Stimulated activated CD4-positive, alpha-beta T cell treated with anti-CD3 and anti-CD28 coated beads, Interleukin-1b, Interleukin-23, amount 100 ng/mL, for 48 hours (primary cell): ENCODE data around the gene PDHX.
A peak's percentile ranks its signal among the peaks of the same experiment; 100 is the strongest.
"Not testable (repeated sequence)": the region's sequence is repeated elsewhere in the genome, so short reads cannot be mapped to it uniquely, and the experiment has no call there.

Source experiments
- DNase-seq: peaks from one replicate; pipeline ENCODE4 v3.0.0-alpha.2; 2020

PDHX gene

DNA sequence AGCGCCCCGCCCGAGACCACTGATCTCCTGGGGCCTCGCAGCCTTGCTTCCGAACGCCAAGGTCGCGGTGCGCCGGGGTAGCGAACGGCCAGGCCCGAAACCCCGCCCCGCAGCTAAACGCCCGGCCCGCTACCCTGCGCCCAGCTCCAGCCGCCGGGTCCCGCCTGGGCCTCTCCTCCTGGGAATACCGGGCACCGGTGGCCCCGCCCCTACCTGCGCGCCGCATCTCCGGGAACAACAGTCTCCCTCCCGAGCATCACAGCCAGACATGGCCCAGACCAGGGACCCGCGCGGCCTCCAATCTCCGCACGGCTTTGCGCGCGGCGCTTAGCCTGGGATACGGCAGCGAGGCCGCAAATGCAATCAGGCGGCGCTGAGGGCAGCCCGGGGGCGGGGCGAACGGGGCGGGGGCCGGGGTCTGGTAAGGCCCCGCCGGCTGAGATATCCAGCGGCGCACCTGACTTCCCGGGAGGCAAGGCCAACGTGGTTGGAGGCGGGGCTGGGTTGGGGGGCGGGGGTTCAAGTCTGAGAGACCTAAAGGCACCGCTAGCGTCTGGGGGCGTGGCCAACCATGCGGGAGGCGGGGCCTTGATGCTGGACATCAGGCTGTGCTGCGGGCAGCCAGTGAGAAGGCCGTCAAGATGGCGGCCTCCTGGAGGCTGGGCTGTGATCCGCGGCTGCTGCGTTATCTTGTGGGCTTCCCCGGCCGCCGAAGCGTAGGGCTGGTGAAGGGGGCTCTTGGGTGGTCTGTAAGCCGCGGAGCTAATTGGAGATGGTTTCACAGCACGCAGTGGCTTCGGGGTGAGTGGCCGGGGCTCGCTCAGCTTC is at the start of gene PDHX, which contains the start of gene APIP:
Gene PDHX, plus strand, starts transcription at position 604 of the 828 bp plus-strand sequence. Its CDS starts 38 bp downstream, at position 642.
Gene APIP, minus strand, starts transcription at position 365 of the 828 bp plus-strand sequence. Its CDS starts 95 bp downstream, at position 270.
- peak; percentile 98 for DNase-seq

DNA sequence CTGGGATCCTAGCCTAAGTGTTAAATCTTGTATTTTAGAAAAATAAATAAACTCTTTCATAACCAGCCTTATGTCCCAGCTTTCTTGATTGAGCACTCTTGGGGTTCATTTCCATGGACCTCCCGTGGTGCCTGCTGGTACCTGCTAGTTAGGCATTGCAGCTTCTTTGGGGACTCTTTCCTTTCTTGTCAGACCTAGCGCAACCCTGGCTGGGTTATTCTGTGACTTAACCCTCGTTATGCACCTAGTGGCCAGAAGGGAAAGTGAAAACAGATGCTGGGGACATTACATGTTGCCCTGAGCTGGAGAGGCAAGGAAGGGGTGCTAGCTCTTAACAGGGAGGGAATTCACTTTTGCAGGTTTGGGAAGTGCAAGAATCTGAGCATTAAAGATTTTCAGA is 47.0 kb upstream of the PDHX start:
- DNase-seq = no peak

DNA sequence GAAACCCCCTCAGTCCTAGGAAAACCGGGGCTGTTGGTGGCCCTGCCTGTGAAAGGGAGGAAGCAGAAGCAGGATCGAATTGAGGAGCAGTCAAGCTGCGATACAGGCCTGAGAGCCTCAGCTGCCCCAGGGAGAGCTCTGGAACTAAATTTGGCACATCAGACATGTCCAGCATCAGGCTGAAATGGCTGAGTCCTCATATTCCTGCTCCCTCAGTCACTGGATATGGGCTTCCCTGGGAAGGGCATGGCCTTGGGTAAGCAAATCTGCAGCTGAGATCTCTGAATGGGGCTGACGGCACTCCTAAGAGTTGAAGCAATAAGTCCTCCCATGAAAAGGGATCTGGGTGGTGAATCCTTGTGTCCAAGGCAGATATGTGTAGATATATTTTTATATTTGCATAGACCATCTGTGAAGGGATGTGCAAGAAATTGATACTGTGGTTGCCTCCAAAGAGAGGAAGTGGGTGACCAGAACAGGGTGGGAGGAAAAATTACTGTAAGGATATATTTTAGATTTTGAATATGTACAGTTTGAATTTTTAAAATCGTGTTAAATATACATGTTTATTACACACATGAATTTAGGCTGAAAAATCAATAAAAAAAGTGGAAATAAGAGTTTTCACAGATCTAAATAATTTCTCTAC is 45.7 kb upstream of the PDHX start:
- DNase-seq = no peak

DNA sequence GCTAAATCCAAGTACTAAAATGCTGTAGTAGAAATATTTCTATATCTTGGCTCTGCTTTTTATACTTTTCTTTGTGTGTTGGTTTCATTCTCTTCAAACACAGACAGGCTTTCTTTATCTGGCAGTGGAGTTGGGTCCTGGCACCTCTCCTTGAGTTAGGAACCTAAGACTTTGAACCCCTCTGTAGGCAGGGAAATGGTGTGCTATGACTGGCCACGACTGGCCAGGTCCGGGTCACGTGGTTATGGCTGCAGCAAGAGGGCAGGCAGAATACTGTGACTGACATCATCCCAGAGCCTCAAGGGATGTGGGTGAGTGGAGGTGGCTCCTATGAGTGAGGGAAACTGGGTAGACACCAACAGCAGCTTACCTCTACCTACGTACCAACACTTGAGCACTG is 42.2 kb upstream of the PDHX start:
- no peak for DNase-seq

DNA sequence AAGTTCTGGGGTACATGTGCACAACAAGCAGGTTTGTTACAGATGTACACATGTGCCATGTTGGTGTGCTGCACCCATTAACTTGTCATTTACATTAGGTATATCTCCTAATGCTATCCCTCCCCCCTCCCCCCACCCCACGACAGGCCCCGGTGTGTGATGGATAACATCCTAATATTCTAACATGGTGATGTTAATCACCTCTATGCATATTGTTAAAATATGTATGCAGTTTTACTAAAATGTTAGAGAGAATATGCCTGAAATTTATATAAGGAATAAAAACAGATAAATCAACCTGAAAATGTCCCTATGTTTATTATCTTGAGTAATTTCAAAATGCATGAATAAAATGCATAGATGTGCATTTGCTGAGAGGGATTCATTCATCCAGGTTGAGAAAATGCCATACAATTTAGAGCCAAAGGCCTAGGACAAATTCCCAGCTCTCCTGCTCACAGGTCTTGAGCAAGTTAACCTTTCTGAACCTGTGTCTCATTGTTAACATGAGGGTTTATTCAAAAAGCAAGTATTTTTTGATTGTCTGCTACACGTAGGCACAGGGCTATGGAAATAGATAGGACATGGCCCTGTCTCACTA is 38.9 kb upstream of the PDHX start:
- DNase-seq = no peak

DNA sequence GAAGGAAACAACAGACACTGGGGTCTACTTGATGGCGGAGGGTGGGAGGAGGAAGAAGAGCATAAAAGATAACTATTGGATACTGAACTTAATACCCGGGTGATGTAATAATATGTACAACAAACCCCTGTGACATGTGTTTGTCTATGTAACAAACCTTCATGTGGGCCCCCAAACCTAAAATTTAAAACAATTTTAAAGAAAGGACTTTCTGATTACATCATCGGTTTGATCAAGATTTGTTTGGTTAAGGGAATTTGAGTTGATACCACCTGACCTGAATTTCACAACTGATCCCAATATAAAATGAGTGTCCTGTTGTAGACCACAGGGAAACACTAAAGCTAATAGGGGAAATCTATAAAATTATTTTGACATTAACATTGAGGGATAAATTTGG is 34.5 kb upstream of the PDHX start:
- DNase-seq = no peak

DNA sequence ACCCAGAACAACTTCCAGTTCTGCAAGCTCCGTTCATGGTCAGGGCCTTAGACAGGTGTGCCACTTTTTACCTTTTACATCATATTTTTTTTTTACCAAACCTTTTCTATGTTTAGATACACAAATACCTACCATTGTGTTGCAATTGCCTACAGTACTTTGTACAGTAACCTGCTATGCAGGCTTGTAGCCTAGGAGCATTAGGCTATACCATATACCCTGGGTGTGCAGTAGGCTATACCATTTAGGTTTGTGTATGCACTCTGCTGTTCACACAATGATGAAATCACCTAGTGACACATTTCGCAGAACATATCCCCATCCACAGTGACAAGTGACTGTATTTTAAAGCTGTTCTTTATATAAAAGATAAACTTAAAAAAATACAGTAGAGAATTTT is 29.8 kb upstream of the PDHX start:
- no peak for DNase-seq

DNA sequence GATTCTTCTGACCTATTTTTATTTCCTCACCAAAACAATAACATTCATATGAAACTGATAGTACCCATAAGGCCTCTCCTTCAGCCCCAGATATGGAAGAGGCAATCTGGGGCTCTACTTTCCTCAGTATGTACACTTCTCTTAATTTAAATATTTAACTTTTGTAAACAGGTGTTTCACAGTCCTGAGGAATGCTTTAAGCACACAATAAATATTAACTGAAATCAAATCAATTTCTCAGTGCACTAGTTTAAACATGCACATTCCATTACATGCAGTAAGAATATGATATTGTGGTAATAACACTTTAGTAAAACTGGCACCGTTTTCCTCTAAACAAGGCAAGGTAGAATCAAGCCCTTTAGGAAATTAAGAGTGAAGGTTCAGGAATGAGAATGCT is 29.2 kb upstream of the PDHX start:
- no peak for DNase-seq

DNA sequence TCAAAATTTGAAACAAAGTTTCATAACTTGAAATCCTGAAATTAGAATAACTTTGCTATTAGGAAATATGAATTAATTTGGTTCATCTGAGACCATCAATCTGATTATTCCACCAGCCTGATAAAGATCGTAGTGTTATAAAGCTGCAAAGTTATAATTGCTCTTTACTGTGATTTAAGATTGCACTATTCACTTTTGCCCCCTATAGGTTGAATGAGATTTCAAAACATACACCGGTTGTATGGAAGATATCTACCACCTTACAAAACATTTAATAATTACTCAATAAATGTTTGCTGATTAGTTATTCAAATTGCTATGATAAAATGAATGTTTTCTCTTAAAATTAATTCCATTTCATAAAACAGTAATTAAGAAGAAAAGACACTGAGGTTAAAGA is 26.3 kb upstream of the PDHX start:
- no peak for DNase-seq

DNA sequence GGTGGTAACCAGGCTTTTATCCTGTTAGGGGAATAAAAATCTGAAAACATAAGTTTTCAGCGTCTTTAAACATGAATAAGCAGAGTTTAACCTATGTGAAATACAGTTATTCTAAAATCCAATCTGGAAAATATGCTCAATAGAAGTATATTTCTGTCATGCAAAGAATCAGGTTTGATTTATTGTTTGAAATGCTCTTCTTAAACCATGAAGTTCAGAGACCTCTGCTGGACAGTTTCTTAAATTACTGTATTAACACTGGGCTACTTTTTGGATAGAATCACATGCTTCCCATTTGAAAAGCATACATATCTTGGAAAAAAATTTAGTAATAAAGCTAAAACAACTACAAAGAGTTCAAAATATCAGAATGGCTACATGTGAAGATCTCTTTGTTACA is 25.6 kb upstream of the PDHX start:
- no peak for DNase-seq

DNA sequence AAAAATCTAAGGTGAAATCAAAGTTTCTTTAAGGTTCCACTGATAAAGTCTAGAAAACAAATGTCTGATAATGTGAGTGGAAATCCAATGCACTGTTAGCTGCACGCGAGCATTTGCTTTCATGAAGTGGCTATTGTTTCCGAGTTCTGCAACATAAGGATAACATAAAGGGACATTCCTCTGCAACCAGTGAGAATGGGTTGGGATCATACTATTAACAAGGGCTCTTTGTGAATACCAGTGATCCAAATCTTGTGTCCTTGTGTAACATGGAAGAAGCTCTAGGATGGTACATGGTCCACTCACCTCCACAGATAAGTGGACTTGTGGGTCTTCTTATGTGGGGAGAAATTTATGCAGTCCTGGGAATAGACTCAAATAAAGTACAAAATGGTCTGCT is 24.8 kb upstream of the PDHX start:
- no peak for DNase-seq

DNA sequence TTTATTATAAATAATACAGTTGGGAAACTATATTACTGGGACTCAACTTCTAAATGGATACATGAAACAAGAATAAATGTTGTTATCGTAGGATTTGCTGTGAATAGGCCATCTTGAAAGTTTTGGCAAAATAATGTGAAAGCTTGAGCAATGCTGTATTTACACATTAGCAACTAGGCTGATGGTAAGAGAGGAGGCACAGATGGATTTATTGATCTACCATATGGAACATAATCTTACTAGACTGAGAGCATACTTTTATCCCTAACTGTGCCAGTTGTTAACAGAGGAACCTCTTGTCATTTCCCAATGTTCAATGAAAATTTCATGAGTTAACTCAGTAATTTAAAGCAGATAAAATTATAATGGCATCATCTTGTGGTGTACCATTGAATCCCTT is 23.0 kb upstream of the PDHX start:
- no peak for DNase-seq

DNA sequence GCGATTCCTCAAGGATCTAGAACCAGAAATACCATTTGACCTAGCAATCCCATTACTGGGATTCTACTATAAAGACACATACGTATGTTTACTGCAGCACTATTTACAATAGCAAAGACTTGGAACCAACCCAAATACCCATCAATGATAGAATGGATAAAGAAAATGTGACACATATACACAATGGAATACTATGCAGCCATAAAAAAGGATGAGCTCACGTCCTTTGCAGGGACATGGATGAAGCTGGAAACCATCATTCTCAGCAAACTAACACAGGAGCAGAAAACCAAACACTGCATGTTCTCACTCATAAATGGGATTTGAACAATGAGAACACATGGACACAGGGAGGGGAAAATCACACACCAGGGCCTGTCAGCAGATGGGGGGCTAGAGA is 20.2 kb upstream of the PDHX start:
- not testable (repeated sequence) for DNase-seq

DNA sequence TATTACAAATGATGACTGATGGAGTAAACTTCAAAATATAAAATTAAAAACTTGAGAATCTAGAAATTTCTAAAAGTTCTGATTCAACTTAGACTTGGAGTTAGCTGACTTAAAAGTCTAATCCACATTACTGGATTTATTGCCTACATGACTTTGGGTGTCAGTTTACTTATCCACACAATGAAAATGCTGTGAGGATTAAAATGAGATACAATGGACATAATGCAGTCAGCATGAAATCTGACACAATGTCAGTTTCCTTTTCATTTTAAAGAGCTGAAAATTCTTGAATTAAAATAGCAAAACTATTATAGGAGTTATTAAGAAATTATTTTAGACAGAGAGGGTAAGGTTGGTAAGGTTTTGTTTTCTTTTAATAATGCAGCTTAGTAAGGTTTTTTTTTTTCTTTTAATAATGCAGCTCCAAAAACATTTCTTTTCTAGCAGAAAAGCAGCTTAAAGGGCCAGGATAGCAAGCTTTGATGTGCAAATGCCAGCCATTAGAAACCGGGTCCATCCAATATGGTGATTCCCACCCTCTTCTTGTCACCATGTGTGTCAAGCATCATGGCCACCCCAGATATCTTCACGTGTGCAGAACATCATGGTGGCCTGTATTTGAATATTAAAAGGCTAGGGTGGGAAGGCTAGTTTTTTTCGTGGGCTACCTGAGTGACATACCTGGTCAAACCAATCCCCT is 19.1 kb upstream of the PDHX start:
- no peak for DNase-seq

DNA sequence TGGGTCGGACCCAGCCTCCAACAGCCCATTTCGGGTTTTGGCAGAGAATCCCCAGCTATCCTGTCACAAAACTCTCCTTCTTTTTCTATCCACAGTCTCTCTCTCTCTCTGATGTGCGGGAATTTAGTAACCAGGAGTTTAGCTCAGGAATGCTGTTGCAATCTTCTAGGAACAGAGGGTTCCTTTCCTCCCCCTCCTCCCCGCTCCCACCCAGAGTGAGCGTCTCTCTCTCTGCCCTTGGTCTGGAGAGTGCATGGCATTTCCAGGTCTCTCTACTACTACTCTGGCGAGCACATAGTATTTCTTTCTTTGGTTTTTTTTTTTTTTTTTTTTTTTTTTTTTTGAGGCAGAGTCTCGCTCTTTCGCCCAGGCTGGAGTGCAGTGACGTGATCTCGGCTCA is 17.9 kb upstream of the PDHX start:
- no peak for DNase-seq

DNA sequence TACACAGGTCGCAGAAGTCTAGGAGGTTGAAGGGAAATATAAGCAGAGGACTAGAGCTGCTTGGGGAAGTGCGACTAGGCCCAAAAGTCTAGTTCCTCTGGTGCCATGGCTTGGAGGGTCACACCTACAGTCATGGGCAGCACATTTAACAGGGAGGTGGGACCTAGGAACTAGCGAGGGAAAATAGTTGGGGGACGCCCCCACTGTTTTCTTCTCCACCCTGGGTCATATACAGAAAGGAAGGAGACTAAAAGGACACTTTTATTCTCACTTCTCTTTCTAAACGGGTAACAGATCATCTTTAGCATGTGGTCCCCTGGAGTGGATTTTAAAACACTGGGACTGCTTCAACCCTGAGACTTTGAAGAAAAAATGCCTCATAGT is 16.8 kb upstream of the PDHX start:
- DNase-seq = no peak

DNA sequence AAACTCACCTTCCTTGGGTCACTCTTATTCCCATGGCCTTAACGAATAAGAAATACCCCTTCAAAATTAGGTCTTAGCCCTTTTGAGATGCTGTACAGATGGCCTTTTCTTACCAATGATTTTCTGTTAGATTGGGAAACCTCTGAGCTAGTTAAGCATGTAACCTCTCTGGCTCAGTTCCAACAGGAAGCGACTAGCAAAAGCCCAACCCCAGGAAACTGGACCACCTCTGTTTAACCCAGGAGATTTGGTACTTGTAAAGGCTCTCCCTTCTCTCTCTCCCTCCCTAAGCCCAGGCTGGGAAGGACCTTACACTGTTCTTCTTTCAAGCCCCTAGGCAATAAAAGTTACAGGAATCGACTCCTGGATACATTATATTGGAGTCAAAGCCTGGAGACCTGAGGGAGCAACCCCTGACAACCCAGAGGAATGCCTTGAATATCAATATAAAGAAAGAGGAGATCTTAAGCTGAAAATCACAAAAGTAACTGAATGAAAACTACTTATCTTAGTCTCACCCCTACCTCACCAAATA is 11.9 kb upstream of the PDHX start:
- DNase-seq = no peak

DNA sequence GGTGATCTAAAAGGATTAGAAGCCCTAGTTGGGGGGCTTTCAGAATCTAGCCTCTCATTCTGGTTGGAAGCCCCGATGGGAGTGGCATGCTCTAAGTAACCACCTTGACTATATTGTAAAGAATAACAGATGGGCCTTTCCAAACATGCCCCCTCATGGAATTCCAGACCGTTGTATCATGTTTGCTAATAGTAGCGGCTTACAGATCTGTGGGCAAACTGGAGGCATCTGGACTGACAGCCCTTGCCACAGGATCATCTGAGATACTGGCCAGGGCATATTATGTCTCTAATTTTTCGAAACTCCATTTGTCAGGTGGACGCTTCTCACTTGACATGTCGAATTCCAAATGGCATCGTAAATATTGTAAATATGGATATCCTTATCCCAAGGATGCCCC is 10.8 kb upstream of the PDHX start:
- no peak for DNase-seq

DNA sequence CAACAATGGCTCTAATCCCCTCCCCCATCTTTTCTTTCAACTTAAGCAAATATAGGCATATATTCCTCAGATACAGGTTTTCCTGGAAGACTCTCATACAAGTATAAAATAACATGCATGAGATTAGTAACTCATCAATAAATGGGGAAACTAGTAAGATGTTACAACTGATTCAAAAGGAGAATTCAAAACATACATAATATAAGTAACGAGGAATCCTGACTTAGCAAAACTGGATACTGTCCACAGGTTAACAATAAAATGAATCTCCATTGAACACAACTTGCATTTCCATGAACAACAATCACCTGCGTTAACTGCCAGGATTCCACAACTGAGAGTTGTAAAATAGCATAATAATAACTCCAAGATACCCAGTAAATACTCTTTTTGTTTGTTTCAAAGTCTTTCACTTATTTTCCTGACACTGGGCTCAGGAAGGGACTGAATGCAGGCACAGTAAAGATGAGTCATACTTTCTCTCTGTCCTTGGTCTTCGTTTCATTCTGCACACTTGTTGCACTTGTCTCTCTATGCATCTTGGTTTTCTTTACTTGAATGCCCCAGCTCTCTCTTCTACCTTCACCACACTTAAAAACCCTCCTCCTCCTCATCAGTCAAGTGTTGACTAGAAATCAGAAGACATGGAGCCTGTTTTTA is 8.4 kb upstream of the PDHX start:
- DNase-seq = no peak

DNA sequence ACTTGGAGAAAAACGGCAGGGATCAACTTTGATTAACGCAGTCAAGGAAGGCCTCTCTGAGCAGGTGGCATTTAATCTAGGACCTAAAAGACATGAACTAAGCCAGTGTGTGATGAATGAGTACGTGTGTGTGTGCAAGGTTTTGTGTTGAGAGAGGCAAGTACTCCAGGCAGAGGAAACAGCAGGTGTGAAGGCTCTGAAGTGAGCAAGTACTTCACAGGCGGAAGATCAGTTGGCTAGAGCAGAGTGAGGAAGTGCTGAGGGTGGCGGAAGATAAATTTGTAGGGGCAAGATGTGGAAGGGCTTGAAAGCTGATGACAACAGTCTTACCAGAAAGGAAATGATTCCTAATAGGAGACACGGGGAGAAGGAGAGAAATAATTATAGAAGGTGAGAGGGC is 7.0 kb upstream of the PDHX start:
- DNase-seq = no peak

DNA sequence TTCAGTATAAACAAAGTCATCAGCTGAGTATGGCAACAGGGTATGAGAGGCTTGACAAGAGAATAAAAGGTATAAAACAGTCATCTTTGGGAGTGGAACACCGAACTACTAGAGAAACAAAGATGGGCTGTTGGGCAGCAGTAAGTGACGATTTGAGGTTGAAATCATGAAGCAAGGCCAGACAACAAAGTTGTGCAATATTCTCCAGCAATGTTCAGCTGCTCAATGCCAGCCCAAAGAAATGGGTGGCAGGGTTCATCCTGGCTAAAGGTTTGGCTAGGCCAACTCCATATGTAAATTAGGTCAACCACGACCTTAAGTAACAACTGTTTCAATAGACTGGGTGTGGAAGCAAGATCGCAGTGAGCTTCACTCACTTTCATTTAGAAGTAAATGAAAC is 6.5 kb upstream of the PDHX start:
- DNase-seq = no peak

DNA sequence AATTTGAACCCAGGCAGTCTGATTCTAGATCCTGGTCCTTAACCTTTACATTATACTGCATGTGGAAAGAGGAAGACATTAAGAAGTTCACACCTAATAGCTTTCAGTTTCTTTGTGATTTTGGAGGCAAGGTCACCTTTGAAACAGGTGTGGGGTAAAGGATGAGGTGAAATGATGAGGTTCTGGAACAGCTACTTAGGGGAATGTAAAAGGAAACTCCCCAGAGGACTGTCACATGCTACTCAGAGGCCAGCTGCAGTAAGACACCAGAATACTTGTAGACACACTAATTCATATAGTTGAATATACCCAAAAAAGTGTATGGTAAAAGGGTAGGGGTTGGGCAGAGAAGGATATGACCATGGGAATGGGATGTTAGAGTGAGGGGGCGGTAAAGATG is 5.6 kb upstream of the PDHX start:
- no peak for DNase-seq

DNA sequence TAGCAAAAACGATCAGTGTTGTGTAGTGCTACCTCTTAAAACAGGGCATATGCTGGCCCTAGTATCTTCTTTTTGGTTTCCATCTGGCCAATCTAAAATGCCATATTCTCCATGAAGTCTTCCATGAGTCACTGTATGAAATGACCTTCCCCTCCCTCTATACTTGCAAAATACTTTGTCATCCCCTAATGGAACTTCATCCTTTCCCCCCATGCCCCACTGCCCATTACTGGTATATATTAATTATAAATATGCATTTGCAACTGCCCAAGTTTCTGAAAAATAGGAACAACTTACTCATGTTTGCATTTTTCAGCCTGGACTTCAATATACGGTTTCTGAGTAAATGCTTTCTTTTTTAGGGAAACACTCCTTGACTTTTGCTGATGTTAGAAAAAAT is 4.7 kb upstream of the PDHX start:
- no peak for DNase-seq
